GM12878 (cell line): Measurements from ENCODE around the gene PTS. TPM values are rescaled to one million over a fixed set of nuclear protein-coding genes. Genes with fewer than 3 reads are reported as not detected.

ENCODE experiments used
- ATAC-seq: fragments of 200-7000 bp; cut with Tn5 transposase; 3 replicates; pipeline ENCODE4 v1.9.1; 2020; ENCODE audit warnings: mild to moderate bottlenecking, moderate library complexity
- BruUV-seq: library from RNA; stranded (reverse); fragments of 400-500 nt; replicated peaks from 2 replicates; lab custom pipeline; 2021; lab: Mats Ljungman, UMichigan
- CTCF ChIA-PET: fragments of 300-600 bp; sonication (Branson Sonifier 250); formaldehyde crosslinking; extraction: SDS; loops from one replicate; lab custom pipeline; 2021; ENCODE audit warnings: inconsistent platforms; lab: Yijun Ruan, JAX
- POLR2A ChIA-PET: fragments of 350-600 bp; formaldehyde crosslinking; extraction: SDS; loops from one replicate; lab custom pipeline; 2021; ENCODE audit warnings: inconsistent platforms; lab: Charles Lee
- RAD21 ChIA-PET: fragments of 300-600 bp; sonication (Branson Sonifier 250); formaldehyde crosslinking; loops from one replicate; lab custom pipeline; 2023; ENCODE audit warnings: antibody characterized with exemption; ENCODE audit not compliant: unreplicated experiment; lab: Charles Lee
- SMC1A ChIA-PET: fragments of 300-600 bp; sonication (Branson Sonifier 250); formaldehyde crosslinking; loops from one replicate; lab custom pipeline; 2023; ENCODE audit not compliant: unreplicated experiment, uncharacterized antibody; lab: Charles Lee
- DNase-seq: peaks from one replicate; pipeline ENCODE4 v3.0.0-alpha.2; 2011; ENCODE audit warnings: low read depth, low spot score
- FAIRE-seq: peaks from 3 replicates; lab custom pipeline; 2011; peaks lifted over from hg19 to GRCh38; lab: Jason Lieb, UNC
- H2AFZ ChIP-seq: 2 replicates; pipeline ENCODE4 v1.6.0; 2011; ENCODE audit warnings: low read depth, low read length, control low read depth; ENCODE audit not compliant: control insufficient read depth
- H3K27ac ChIP-seq: 2 replicates; pipeline ENCODE4 v1.5.1; 2011; ENCODE audit warnings: control low read depth; ENCODE audit not compliant: control insufficient read depth, insufficient read depth
- H3K27me3 ChIP-seq, 2 experiments: replicated peaks in 1 of 2; 2 replicates each; pipeline versions ENCODE4 v1.6.0 to v1.6.1; 2011; ENCODE audit warnings: low read length in 1 of 2; ENCODE audit not compliant: control insufficient read depth in 2 of 2, insufficient read depth in 2 of 2
- H3K36me3 ChIP-seq, 2 experiments: 2 replicates each; pipeline ENCODE4 v1.5.1; 2011; ENCODE audit warnings: low read length in 1 of 2; ENCODE audit not compliant: control insufficient read depth in 2 of 2, insufficient read depth in 2 of 2
- H3K4me1 ChIP-seq: 2 replicates; pipeline ENCODE4 v1.6.1; 2011; ENCODE audit warnings: mild to moderate bottlenecking, low read length, moderate library complexity, mixed read lengths; ENCODE audit not compliant: control insufficient read depth, insufficient read depth
- H3K4me2 ChIP-seq: 2 replicates; pipeline ENCODE4 v1.6.0; 2011; ENCODE audit warnings: control low read depth; ENCODE audit not compliant: control insufficient read depth, insufficient read depth
- H3K4me3 ChIP-seq: fragments of 200-600 bp; sonication (generic); 2 replicates; pipeline ENCODE4 v1.5.1; 2016
- H3K79me2 ChIP-seq: 2 replicates; pipeline ENCODE4 v1.6.0; 2011; ENCODE audit warnings: low read length; ENCODE audit not compliant: control insufficient read depth, insufficient read depth
- H3K9ac ChIP-seq: 2 replicates; pipeline ENCODE4 v1.8.0; 2011; ENCODE audit warnings: low read length, control low read depth, mixed read lengths; ENCODE audit not compliant: control insufficient read depth, insufficient read depth
- H3K9me3 ChIP-seq: replicated peaks from 3 replicates; pipeline ENCODE4 v1.5.1; 2011; ENCODE audit warnings: mild to moderate bottlenecking, low read length; ENCODE audit not compliant: control insufficient read depth, insufficient read depth
- H4K20me1 ChIP-seq: 2 replicates; pipeline ENCODE4 v1.6.0; 2011; ENCODE audit not compliant: control insufficient read depth, insufficient read depth
- EP300 ChIP-seq, 2 experiments: fragments of 150-350 bp in 1 of 2; IDR thresholded peaks; 2 replicates each; pipeline ENCODE4 v1.6.1; 2011 to 2012; ENCODE audit warnings: low read depth in 2 of 2, low read length in 2 of 2, borderline replicate concordance in 1 of 2, improper control_type of control experiment in 1 of 2, inconsistent platforms in 1 of 2; ENCODE audit not compliant: control insufficient read depth in 1 of 2
- FOS ChIP-seq: IDR thresholded peaks from 3 replicates; pipeline ENCODE4 v1.6.1; 2011; ENCODE audit warnings: borderline replicate concordance; ENCODE audit not compliant: insufficient read length; ENCODE audit errors: extremely low read depth
- IRF5 ChIP-seq: fragments of 450-650 bp; IDR thresholded peaks from 2 replicates; pipeline ENCODE4 v1.6.1; 2017; ENCODE audit warnings: borderline replicate concordance
- MLLT1 ChIP-seq: fragments of 450-650 bp; IDR thresholded peaks from 2 replicates; pipeline ENCODE4 v1.6.1; 2016; ENCODE audit warnings: mild to moderate bottlenecking
- MYB ChIP-seq: fragments of 150-350 bp; IDR thresholded peaks from 2 replicates; pipeline ENCODE4 v1.6.1; 2014; ENCODE audit warnings: mild to moderate bottlenecking, low read depth, low read length, borderline replicate concordance
- NFYB ChIP-seq: IDR thresholded peaks from 2 replicates; pipeline ENCODE4 v1.6.1; 2011; ENCODE audit warnings: low read depth, mild to moderate bottlenecking, low read length, improper control_type of control experiment, moderate library complexity; ENCODE audit not compliant: insufficient read depth
- PML ChIP-seq: IDR thresholded peaks from 2 replicates; pipeline ENCODE4 v1.6.1; 2012; ENCODE audit warnings: low read length, inconsistent platforms
- SMAD1 ChIP-seq: fragments of 450-650 bp; IDR thresholded peaks from 2 replicates; pipeline ENCODE4 v1.6.1; 2018; ENCODE audit warnings: mild to moderate bottlenecking, low read depth; ENCODE audit not compliant: partially characterized antibody
- ZNF592 ChIP-seq: fragments of 450-650 bp; IDR thresholded peaks from 2 replicates; pipeline ENCODE4 v1.6.1; 2017; ENCODE audit warnings: mild to moderate bottlenecking, moderate library complexity
- WGBS: methylation state at CpG from one replicate; pipeline ENCODE4 v1.1.6; 2016; ENCODE audit warnings: low lambda C conversion rate; ENCODE audit not compliant: insufficient replicate concordance, insufficient coverage; ENCODE audit errors: missing lambda C conversion rate; 5-methylcytosine and 5-hydroxymethylcytosine counted together
- in situ Hi-C: fragments of 300-500 bp; cut with MboI; formaldehyde crosslinking; loops from 9 replicates; pipeline ENCODE4 v1.14.3; 2018; ENCODE audit warnings: mixed read lengths
- intact Hi-C: fragments of 100-400 bp; cut with micrococcal nuclease; formaldehyde crosslinking; loops from one replicate; pipeline ENCODE4 v1.14.2; 2022; ENCODE audit not compliant: unreplicated experiment
- polyA plus RNA-seq, 11 experiments: library from polyadenylated mRNA; depleted of rRNA in 4 of 11; unstranded in 6 of 11; stranded (reverse) in 5 of 11; fragments of >200 nt; fragmentation: Nextera tagmentation in 4 of 11; fragmentation: Illumina TruSeq in 1 of 11; extraction: Ambion mirVana in 4 of 11; extraction: Trizol in 1 of 11; gene quantifications; 1 replicate in 1 of 11; 2 replicates in 10 of 11; pipeline versions ENCODE4 v1.2.1 to v1.2.3, GENCODE V29; 2011 to 2016; ENCODE audit warnings: inconsistent platforms in 2 of 11, missing spikeins in 2 of 11, low read depth in 1 of 11
- total RNA-seq, 4 experiments: library from RNA; depleted of rRNA in 3 of 4; stranded (reverse); fragments of >200 nt in 3 of 4; fragmentation: Illumina TruSeq in 1 of 4; extraction: Trizol in 1 of 4; gene quantifications; 2 replicates each; pipeline versions ENCODE4 v1.2.1 to v1.2.3, GENCODE V29; 2013 to 2021

The PTS gene
- total and polyA plus RNA-seq, 10 of the 15 experiments (the other 5 are each of a cell fraction or from before 2014, with no cell fraction given), result 11.7 to 47.6 (median 15.5) TPM

- TF ChIP-seq MLLT1 (no peak), ZNF592 (no peak)
These were observed 11.8 kb downstream of the PTS start (continued) for GRCh38 chr11:112238041-112238440.

GRCh38 chr11:112241486-112241885 lies 15.3 kb downstream of the PTS start:
- ChIA-PET RAD21 (no interaction called here), POLR2A (no interaction called here), CTCF (no interaction called here), SMC1A (no interaction called here)
- Histone ChIP-seq H3K9me3 (no peaks in the 10 kb centered on the region), H3K4me1 (no peaks in the 10 kb centered on the region), H3K36me3 (peaks cover 4 to 10% of the 10 kb centered on the region in 2 experiments; a peak in 2 of 4 replicates), H3K4me2 (no peak overlapping the region), H3K9ac (no peak overlapping the region), H3K79me2 (no peaks in the 10 kb centered on the region), H3K27ac (no peak overlapping the region), H4K20me1 (no peaks in the 10 kb centered on the region), H3K27me3 (no peaks in the 10 kb centered on the region), H3K4me3 (no peak overlapping the region), H2AFZ (no peak overlapping the region)
- no peak for DNase-seq
- intact Hi-C loops (no loop called here), in situ Hi-C loops (no loop called here)
- no peak for ATAC-seq
- no TSS peak for BruUV-seq
- no peak for TF ChIP-seq IRF5
- no peak for TF ChIP-seq SMAD1
- no peak for TF ChIP-seq FOS
- TF ChIP-seq NFYB, result no peak
- TF ChIP-seq PML, result no peak
- no peak for TF ChIP-seq MYB
- no peak for TF ChIP-seq EP300 (IDR thresholded peaks at IDR 0.05; ENCODE audit: borderline replicate concordance in 1 of 2, control insufficient read depth in 1 of 2, low read depth in 2 of 2, low read length in 2 of 2)
- 96% methylated on average over 3 of the region's 3 CpGs for WGBS
- no peak for FAIRE-seq
